ENCODE data around the gene TMEM269. TPM values are rescaled to one million over a fixed set of nuclear protein-coding genes. Genes with fewer than 3 reads are reported as not detected.

Gene TMEM269
- total and polyA plus RNA-seq, 9 of the 15 experiments (the other 6 are each of a cell fraction or from before 2014, with no cell fraction given), result 0.09 to 0.49 (median 0.21) TPM

DNA sequence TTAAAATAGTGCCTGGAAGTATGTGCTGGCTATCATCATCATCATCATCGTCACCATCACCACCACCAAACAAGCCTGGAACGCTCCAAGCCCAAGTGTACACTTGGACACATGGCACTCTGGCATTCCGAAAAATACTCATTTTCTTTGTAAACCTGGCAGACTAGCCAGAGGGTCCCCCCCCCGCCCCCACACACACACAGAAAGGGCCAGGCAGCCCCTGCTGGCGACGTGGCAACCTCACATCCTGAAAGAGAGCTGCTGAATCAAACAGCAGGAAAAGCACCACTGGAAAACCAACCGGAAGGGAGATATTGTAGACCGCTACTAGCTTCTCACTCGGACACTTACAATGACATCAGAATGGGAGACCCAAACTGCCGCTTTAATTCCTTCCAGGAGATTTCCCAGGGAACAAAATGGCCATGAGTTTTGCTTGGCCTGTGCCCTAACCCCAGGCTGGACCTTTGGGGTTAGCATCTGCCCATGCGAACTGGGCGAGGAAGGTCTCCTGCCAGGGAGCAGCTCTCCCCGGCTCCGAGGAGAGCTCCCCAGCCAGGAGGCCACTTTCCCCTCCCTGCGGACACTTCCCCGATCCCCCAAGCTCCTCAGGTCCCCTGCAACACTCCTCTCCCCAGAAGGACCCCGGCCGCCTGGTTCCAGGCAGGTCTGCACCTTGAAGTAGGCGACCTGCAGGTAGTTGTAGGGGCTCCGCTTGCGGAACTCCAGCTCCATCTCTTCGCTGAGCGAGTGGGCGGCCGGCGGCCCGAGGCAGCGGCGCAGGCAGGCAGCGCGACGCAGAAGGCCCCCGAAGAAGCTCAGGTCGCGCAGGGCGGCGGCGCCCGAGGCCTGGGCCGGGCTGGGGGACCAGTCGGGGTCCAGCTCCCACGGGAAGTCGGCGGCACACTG lies 18.7 kb upstream of the TMEM269 start (continued):
- TF ChIP-seq, protein P1, sequence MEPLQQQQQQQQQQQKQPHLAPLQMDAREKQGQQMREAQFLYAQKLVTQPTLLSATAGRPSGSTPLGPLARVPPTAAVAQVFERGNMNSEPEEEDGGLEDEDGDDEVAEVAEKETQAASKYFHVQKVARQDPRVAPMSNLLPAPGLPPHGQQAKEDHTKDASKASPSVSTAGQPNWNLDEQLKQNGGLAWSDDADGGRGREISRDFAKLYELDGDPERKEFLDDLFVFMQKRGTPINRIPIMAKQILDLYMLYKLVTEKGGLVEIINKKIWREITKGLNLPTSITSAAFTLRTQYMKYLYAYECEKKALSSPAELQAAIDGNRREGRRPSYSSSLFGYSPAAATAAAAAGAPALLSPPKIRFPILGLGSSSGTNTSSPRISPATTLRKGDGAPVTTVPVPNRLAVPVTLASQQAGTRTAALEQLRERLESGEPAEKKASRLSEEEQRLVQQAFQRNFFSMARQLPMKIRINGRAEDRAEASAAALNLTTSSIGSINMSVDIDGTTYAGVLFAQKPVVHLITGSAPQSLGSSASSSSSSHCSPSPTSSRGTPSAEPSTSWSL (CRISPR knock-in tag; IDR thresholded peaks at IDR 0.05; ENCODE audit: borderline replicate concordance), result 0 out of 2 replicates have a peak, but pooled peaks have one; percentile 71
- TF ChIP-seq EGR1 (conservative IDR thresholded peaks at IDR 0.05) (peak; percentile 63), CBX8 (IDR thresholded peaks at IDR 0.05; ENCODE audit: borderline replicate concordance, extremely low read depth, low read depth, low read length, poor library complexity, severe bottlenecking) (no peak), MIER1 (IDR thresholded peaks at IDR 0.05; ENCODE audit: low read depth) (no peak), GABPB2 (CRISPR knock-in tag; conservative IDR thresholded peaks at IDR 0.05) (no peak), ZNF232 (CRISPR knock-in tag; IDR thresholded peaks at IDR 0.05) (peak; percentile 78; the same call in 1 of the 2 replicates), KDM1A (IDR thresholded peaks at IDR 0.05) (0 out of 4 replicates have a peak, but pooled peaks of 1 of the 2 experiments have one; percentile 16), SMARCA5 (IDR thresholded peaks at IDR 0.05) (peak; percentile 21; the same call in 1 of the 2 replicates), FIP1L1 (IDR thresholded peaks at IDR 0.05; ENCODE audit: low read depth, low read length, poor library complexity, severe bottlenecking) (peak; percentile 36), NONO (IDR thresholded peaks at IDR 0.05; ENCODE audit: low read depth in 2 of 2, low read length in 1 of 2) (peak in 1 of 2 experiments; percentile 58; a peak in 1 of 4 replicates), GTF2E2 (tag; IDR thresholded peaks at IDR 0.05) (peak; percentile 37; the same call in 1 of the 2 replicates), FOXK1 (CRISPR knock-in tag; IDR thresholded peaks at IDR 0.05; ENCODE audit: borderline replicate concordance) (peak; percentile 72; the same call in 1 of the 2 replicates), ZNF507 (tag; conservative IDR thresholded peaks at IDR 0.05) (no peak)
- TF ChIP-seq, protein P2, sequence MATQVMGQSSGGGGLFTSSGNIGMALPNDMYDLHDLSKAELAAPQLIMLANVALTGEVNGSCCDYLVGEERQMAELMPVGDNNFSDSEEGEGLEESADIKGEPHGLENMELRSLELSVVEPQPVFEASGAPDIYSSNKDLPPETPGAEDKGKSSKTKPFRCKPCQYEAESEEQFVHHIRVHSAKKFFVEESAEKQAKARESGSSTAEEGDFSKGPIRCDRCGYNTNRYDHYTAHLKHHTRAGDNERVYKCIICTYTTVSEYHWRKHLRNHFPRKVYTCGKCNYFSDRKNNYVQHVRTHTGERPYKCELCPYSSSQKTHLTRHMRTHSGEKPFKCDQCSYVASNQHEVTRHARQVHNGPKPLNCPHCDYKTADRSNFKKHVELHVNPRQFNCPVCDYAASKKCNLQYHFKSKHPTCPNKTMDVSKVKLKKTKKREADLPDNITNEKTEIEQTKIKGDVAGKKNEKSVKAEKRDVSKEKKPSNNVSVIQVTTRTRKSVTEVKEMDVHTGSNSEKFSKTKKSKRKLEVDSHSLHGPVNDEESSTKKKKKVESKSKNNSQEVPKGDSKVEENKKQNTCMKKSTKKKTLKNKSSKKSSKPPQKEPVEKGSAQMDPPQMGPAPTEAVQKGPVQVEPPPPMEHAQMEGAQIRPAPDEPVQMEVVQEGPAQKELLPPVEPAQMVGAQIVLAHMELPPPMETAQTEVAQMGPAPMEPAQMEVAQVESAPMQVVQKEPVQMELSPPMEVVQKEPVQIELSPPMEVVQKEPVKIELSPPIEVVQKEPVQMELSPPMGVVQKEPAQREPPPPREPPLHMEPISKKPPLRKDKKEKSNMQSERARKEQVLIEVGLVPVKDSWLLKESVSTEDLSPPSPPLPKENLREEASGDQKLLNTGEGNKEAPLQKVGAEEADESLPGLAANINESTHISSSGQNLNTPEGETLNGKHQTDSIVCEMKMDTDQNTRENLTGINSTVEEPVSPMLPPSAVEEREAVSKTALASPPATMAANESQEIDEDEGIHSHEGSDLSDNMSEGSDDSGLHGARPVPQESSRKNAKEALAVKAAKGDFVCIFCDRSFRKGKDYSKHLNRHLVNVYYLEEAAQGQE (IDR thresholded peaks at IDR 0.05; ENCODE audit: borderline replicate concordance), result peak; percentile 16; the same call in 1 of the 2 replicates
- TF ChIP-seq, protein P2 (CRISPR knock-in tag; IDR thresholded peaks at IDR 0.05; ENCODE audit: low read depth), result no peak
